Naive thymus-derived CD4-positive, alpha-beta T cell (primary cell): ENCODE measurements around the gene TMPRSS6. TPM values are rescaled to one million over a fixed set of nuclear protein-coding genes. Genes with fewer than 3 reads are reported as not detected.

ENCODE experiments used
- ATAC-seq: fragments of 150-1000 bp; cut with Tn5 transposase; 2 replicates; pipeline ENCODE4 v1.10.0; 2021; ENCODE audit warnings: mild to moderate bottlenecking, moderate library complexity
- CTCF ChIA-PET: fragments of 350-600 bp; sonication (Branson Sonifier 250); formaldehyde crosslinking; loops from one replicate; lab custom pipeline; 2021; ENCODE audit warnings: antibody characterized with exemption; lab: Charles Lee
- POLR2A ChIA-PET: fragments of 350-600 bp; sonication (Branson Sonifier 250); formaldehyde crosslinking; loops from one replicate; lab custom pipeline; 2021; ENCODE audit warnings: antibody characterized with exemption, inconsistent platforms; lab: Charles Lee
- DNase-seq, 9 donors: peaks; one replicate each; pipeline versions ENCODE4 v3.0.0 to v3.0.0-alpha.2; 2020 to 2022; ENCODE audit warnings: mixed read lengths in 1 of 9
- H3K27ac ChIP-seq: one replicate; pipeline ENCODE4 v1.7.0; 2013; ENCODE audit warnings: mild to moderate bottlenecking, low read depth, low read length, moderate library complexity
- H3K27me3 ChIP-seq, 2 donors: one replicate each; pipeline ENCODE4 v1.7.0; 2013; ENCODE audit warnings: low read length in 2 of 2, mild to moderate bottlenecking in 2 of 2, moderate library complexity in 2 of 2; ENCODE audit not compliant: control insufficient read depth in 2 of 2, insufficient read depth in 2 of 2
- H3K36me3 ChIP-seq, 3 experiments: 1 replicate in 2 of 3; 2 replicates in 1 of 3; pipeline ENCODE4 v1.7.0; 2013; ENCODE audit warnings: low read length in 3 of 3, mild to moderate bottlenecking in 3 of 3, moderate library complexity in 1 of 3; ENCODE audit not compliant: insufficient read depth in 3 of 3, control insufficient read depth in 2 of 3
- H3K4me1 ChIP-seq, 2 donors: one replicate each; pipeline ENCODE4 v1.7.0; 2013; ENCODE audit warnings: low read length in 2 of 2, mild to moderate bottlenecking in 2 of 2, moderate library complexity in 1 of 2; ENCODE audit not compliant: control insufficient read depth in 2 of 2, insufficient read depth in 2 of 2
- H3K4me3 ChIP-seq: 2 replicates; pipeline ENCODE4 v1.7.0; 2013; ENCODE audit warnings: mild to moderate bottlenecking, low read length
- H3K9me3 ChIP-seq, 3 experiments: 1 replicate in 2 of 3; 2 replicates in 1 of 3; pipeline ENCODE4 v1.7.0; 2013; ENCODE audit warnings: low read length in 3 of 3; ENCODE audit not compliant: control insufficient read depth in 2 of 3
- H3K27ac Mint-ChIP-seq, 9 donors: one replicate each; pipeline ENCODE4 v1.8.0; 2020 to 2022; ENCODE audit warnings: mixed read lengths in 9 of 9, mild to moderate bottlenecking in 8 of 9, moderate library complexity in 5 of 9, inconsistent platforms in 2 of 9
- H3K27me3 Mint-ChIP-seq, 5 donors: one replicate each; pipeline ENCODE4 v1.8.0; 2021 to 2022; ENCODE audit warnings: mixed read lengths in 5 of 5, mild to moderate bottlenecking in 1 of 5
- H3K36me3 Mint-ChIP-seq, 5 donors: one replicate each; pipeline ENCODE4 v1.8.0; 2020 to 2022; ENCODE audit warnings: mixed read lengths in 5 of 5, mild to moderate bottlenecking in 3 of 5, inconsistent platforms in 1 of 5
- H3K4me1 Mint-ChIP-seq, 7 donors: one replicate each; pipeline ENCODE4 v1.8.0; 2020 to 2022; ENCODE audit warnings: mixed read lengths in 7 of 7, mild to moderate bottlenecking in 3 of 7, inconsistent platforms in 1 of 7
- H3K4me3 Mint-ChIP-seq, 10 donors: one replicate each; pipeline ENCODE4 v1.8.0; 2020 to 2022; ENCODE audit warnings: mild to moderate bottlenecking in 10 of 10, mixed read lengths in 10 of 10, moderate library complexity in 6 of 10, inconsistent platforms in 2 of 10
- H3K9me3 Mint-ChIP-seq, 11 donors: one replicate each; pipeline ENCODE4 v1.8.0; 2020 to 2022; ENCODE audit warnings: mixed read lengths in 11 of 11, mild to moderate bottlenecking in 4 of 11, inconsistent platforms in 1 of 11, moderate library complexity in 1 of 11
- intact Hi-C, 2 donors: fragments of 100-400 bp; cut with micrococcal nuclease; formaldehyde crosslinking; loops; one replicate each; pipeline ENCODE4 v1.15.1; 2023
- polyA plus RNA-seq, 2 donors: library from polyadenylated mRNA; unstranded; fragments of 300-500 nt; fragmentation: Illumina TruSeq; gene quantifications; one replicate each; pipeline ENCODE4 v1.2.3, GENCODE V29; 2021
- total RNA-seq, 6 experiments: library from RNA in 5 of 6; stranded (reverse) in 5 of 6; gene quantifications; 1 replicate in 5 of 6; 2 replicates in 1 of 6; pipeline ENCODE4 v1.2.3 and lab custom pipeline; 2021 to 2026

Gene TMPRSS6
- total and polyA plus RNA-seq, 7 experiments from 2014 or later = 0.22 to 3.2 (median 0.32) TPM; not detected in 2

- CTCF ChIA-PET = interaction anchor here (0.5 to 1.1 kb wide), 3 partner anchors 9 to 129 kb away, joined by 3 to 4 read pairs (median 3); no protein-coding TSS in a partner anchor
- ATAC-seq = peak; percentile 77
- Mint-ChIP-seq H3K9me3 (no peaks in the 10 kb centered on the region), H3K27me3 (peaks cover 0 to 19% (median 0%) of the 10 kb centered on the region in 5 donors), H3K4me1 (peaks cover 4 to 18% (median 7%) of the 10 kb centered on the region in 7 donors), H3K27ac (peak within 1 kb of the TSS in 3 of 9 donors; percentile 56 to 85 (median 67)), H3K4me3 (peak within 1 kb of the TSS; percentile 59 to 92 (median 76)), H3K36me3 (peaks cover 0 to 3% (median 0%) of the 10 kb centered on the region in 5 donors)
- H3K4me3 ChIP-seq = peak within 1 kb of the TSS; percentile 43
- intact Hi-C loops = no loop called here
- POLR2A ChIA-PET = no interaction called here
- H3K36me3 ChIP-seq = no peaks in the 10 kb centered on the region
- peaks cover 0 to 4% of the 10 kb centered on the region in 2 donors for H3K4me1 ChIP-seq
- H3K27me3 ChIP-seq = peaks cover 0 to 8% of the 10 kb centered on the region in 2 donors
- no peak within 1 kb of the TSS for H3K27ac ChIP-seq
- H3K9me3 ChIP-seq = no peaks in the 10 kb centered on the region
- peak in 6 of 9 donors; percentile 4 to 68 (median 18) for DNase-seq
Measured at GRCh38 chr22:37019309-37020191, 90.0 kb downstream of the TMPRSS6 start, which contains the start of the genes MPST and TST. Gene MPST (plus strand): TSS chr22:37019742. CDS start chr22:37019837, 95 bp downstream. Gene TST (minus strand): TSS chr22:37019447. CDS start chr22:37018732, 715 bp downstream.

- no peak overlapping the region for H3K27ac ChIP-seq
- intact Hi-C loops = no loop called here
Measured at GRCh38 chr22:37018815-37019308, 90.7 kb downstream of the TMPRSS6 start.

GRCh38 chr22:37018086-37018814 lies 91.3 kb downstream of the TMPRSS6 start:
- no peaks in the 10 kb centered on the region for H3K36me3 ChIP-seq
- no peak overlapping the region for H3K27ac ChIP-seq
- H3K4me3 ChIP-seq = no peak overlapping the region
- DNase-seq = no peak
- Mint-ChIP-seq H3K4me3 (peak overlapping the region in 9 of 10 donors; percentile 41 to 84 (median 60)), H3K4me1 (peaks cover 4 to 18% (median 7%) of the 10 kb centered on the region in 7 donors), H3K9me3 (no peaks in the 10 kb centered on the region), H3K36me3 (peaks cover 0 to 3% (median 0%) of the 10 kb centered on the region in 5 donors), H3K27me3 (peaks cover 0 to 19% (median 0%) of the 10 kb centered on the region in 5 donors), H3K27ac (peak overlapping the region in 2 of 9 donors; percentile 38 to 67)
- POLR2A ChIA-PET = no interaction called here
- intact Hi-C loops = no loop called here
- CTCF ChIA-PET = interaction anchor here (1.1 kb wide), 1 partner anchor 10 kb away, joined by 3 read pairs; no protein-coding TSS in a partner anchor
- no peaks in the 10 kb centered on the region for H3K9me3 ChIP-seq
- peaks cover 0 to 8% of the 10 kb centered on the region in 2 donors for H3K27me3 ChIP-seq
- no peak for ATAC-seq
- H3K4me1 ChIP-seq = peaks cover 0 to 4% of the 10 kb centered on the region in 2 donors

More at GRCh38 chr22:37018815-37019308, 90.7 kb downstream of the TMPRSS6 start:
- ChIA-PET POLR2A (no interaction called here), CTCF (interaction anchor here (1.1 kb wide), 1 partner anchor 9 kb away, joined by 3 read pairs; no protein-coding TSS in a partner anchor)
- peak; percentile 16 for ATAC-seq
- H3K4me1 ChIP-seq = peaks cover 0 to 4% of the 10 kb centered on the region in 2 donors
- Mint-ChIP-seq H3K27ac (peak overlapping the region in 2 of 9 donors; percentile 38 to 67), H3K4me3 (peak overlapping the region in 9 of 10 donors; percentile 34 to 84 (median 60)), H3K36me3 (peaks cover 0 to 3% (median 0%) of the 10 kb centered on the region in 5 donors), H3K9me3 (no peaks in the 10 kb centered on the region), H3K27me3 (peaks cover 0 to 19% (median 0%) of the 10 kb centered on the region in 5 donors), H3K4me1 (peaks cover 4 to 18% (median 7%) of the 10 kb centered on the region in 7 donors)
- H3K36me3 ChIP-seq = no peaks in the 10 kb centered on the region
- no peaks in the 10 kb centered on the region for H3K9me3 ChIP-seq
- DNase-seq = no peak
- peaks cover 0 to 8% of the 10 kb centered on the region in 2 donors for H3K27me3 ChIP-seq
- peak overlapping the region; percentile 27 for H3K4me3 ChIP-seq

- Histone ChIP-seq H3K4me1 (peaks cover 0 to 4% of the 10 kb centered on the region in 2 donors), H3K4me3 (no peak overlapping the region), H3K27ac (no peak overlapping the region), H3K36me3 (no peaks in the 10 kb centered on the region), H3K27me3 (peaks cover 0 to 8% of the 10 kb centered on the region in 2 donors), H3K9me3 (no peaks in the 10 kb centered on the region)
- no peak overlapping the region for H3K27ac Mint-ChIP-seq
- peaks cover 0 to 19% (median 0%) of the 10 kb centered on the region in 5 donors for H3K27me3 Mint-ChIP-seq
- no peaks in the 10 kb centered on the region for H3K9me3 Mint-ChIP-seq
- H3K4me1 Mint-ChIP-seq = peaks cover 4 to 18% (median 7%) of the 10 kb centered on the region in 7 donors
- ChIA-PET POLR2A (no interaction called here), CTCF (interaction anchor here (0.6 kb wide), 1 partner anchor 96 kb away, joined by 3 read pairs; no protein-coding TSS in a partner anchor)
- intact Hi-C loops = no loop called here
- peak overlapping the region in 3 of 10 donors; percentile 53 to 84 (median 56) for H3K4me3 Mint-ChIP-seq
- DNase-seq (no peak), ATAC-seq (no peak)
- peaks cover 0 to 3% (median 0%) of the 10 kb centered on the region in 5 donors for H3K36me3 Mint-ChIP-seq
Measured at GRCh38 chr22:37017356-37017755, 92.2 kb downstream of the TMPRSS6 start.

GRCh38 chr22:37016134-37016910 lies 93.2 kb downstream of the TMPRSS6 start:
- peaks cover 0 to 8% of the 10 kb centered on the region in 2 donors for H3K27me3 ChIP-seq
- H3K27ac Mint-ChIP-seq = no peak overlapping the region
- no peaks in the 10 kb centered on the region for H3K36me3 ChIP-seq
- peak overlapping the region in 2 of 10 donors; percentile 45 to 57 for H3K4me3 Mint-ChIP-seq
- ChIA-PET POLR2A (interaction anchor here (0.5 kb wide), 1 partner anchor 25 kb away, joined by 3 read pairs; no protein-coding TSS in a partner anchor), CTCF (interaction anchor here (1.1 kb wide), 1 partner anchor 34 kb away, joined by 3 read pairs; no protein-coding TSS in a partner anchor)
- H3K36me3 Mint-ChIP-seq = no peaks in the 10 kb centered on the region
- no peak for DNase-seq
- intact Hi-C loops = no loop called here
- no peak overlapping the region for H3K4me3 ChIP-seq
- peaks cover 0 to 10% (median 6%) of the 10 kb centered on the region in 7 donors for H3K4me1 Mint-ChIP-seq
- H3K9me3 Mint-ChIP-seq = no peaks in the 10 kb centered on the region
- no peak overlapping the region for H3K27ac ChIP-seq
- ATAC-seq = no peak
- H3K27me3 Mint-ChIP-seq = peaks cover 0 to 13% (median 0%) of the 10 kb centered on the region in 5 donors
- H3K4me1 ChIP-seq = peaks cover 0 to 4% of the 10 kb centered on the region in 2 donors
- H3K9me3 ChIP-seq = no peaks in the 10 kb centered on the region
